Activated T-cell treated with anti-CD3 and anti-CD28 coated beads for 24 hours (primary cell): ENCODE results near the gene SRBD1.
A peak's percentile ranks its signal among the peaks of the same experiment; 100 is the strongest.

ENCODE experiments used
- DNase-seq: peaks from one replicate; pipeline ENCODE4 v3.0.0-alpha.2; 2020; ENCODE audit warnings: low read depth

Gene SRBD1

DNA sequence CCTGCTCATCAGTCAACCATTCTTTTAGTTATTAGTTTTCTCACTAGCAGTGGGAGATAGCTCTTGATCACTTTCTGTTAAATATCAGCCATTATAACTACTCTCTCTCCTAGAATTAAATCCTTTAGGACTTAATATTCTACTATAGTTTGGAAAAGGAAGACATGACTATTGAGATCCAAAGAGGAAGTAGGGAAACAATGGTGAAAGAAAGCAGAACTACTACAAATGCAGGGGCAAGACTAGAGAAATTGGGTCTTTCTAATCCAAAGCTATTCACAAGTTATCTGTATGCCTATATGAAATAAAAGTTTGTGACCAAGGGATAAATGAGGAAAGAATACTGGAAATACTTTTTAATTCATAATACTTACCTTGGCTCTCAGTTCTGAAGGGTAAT, 65.1 kb downstream of the SRBD1 start:
- no peak for DNase-seq

DNA sequence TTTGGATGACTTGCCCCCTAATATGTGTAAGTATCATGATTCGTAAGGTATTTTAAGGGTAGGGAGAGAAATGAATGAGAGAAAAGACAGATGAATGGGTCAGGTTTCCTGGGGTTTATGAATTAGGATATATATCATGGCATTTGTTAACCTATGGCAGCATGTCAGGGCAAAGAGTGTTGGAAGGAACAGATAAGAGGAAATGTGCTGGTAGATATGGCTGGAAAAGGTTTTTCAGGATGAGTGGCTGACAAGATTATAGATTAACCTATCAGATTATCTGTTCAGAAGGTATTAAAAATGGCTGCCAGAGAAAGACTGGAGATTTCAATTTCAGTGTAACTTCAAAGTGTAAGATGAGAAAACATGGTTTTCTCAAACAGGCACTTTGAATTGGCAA, 67.8 kb downstream of the SRBD1 start:
- DNase-seq: no peak

DNA sequence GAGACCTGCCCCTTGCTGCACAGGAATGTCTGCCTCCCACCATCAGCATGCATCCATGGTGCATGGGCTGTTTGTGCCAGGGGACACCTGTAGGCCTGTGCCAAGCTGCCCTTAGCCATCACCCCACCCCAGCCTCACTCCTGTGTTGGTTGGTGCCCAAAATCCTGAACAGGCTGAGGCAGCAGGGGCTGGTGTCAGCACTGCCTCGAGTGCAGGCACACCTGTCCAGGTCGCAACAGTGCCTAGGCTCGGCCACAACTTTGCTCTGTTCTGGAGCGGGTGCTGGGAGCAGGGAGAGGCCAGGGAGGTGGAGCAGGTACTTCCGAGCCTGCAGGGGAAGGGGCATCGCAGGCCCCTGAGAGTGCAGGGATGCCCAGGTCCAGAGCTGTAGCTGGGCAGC, 69.1 kb downstream of the SRBD1 start:
- DNase-seq: no peak

- no peak for DNase-seq
Measured at GRCh38 chr2:45541450-45541849, 69.6 kb downstream of the SRBD1 start.

GRCh38 chr2:45540942-45541341, 70.1 kb downstream of the SRBD1 start:
- no peak for DNase-seq

DNA sequence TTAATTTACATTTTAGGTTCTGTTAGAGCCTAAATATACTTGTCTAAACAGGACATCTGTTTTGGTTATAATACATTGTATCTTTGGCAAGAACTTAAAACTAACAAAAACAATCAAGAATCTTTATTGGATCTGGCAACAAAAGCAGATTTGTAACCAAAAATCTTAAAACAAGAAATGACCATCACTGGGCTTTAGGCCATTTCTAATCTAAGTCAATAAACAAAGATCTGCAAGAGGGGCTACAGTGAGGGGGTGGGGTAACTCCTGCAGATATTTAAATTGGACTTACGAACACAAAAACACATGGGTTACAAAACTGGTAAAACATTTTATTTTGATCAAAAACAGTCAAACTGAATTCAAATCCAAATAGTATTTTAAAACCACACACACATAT, 77.3 kb downstream of the SRBD1 start:
- DNase-seq: no peak

DNA sequence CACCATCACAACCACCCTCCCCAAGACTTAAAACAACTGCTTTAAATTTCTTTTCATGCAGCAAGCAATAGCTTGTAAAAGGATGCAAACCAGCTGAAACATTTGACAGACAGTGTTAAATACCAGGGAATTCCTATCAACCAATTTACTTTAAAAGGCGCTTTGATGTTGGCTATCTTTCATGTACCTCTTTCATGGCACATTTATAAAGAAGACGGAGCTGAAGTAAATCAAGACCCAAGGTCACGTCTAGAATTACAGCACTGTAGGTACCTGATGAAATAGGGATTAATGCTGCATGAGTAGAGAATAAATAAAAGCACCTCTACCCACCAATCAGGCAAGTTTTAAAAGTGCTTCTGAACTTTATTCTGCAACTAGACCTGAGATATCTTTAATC, 78.9 kb downstream of the SRBD1 start:
- DNase-seq: no peak

DNA sequence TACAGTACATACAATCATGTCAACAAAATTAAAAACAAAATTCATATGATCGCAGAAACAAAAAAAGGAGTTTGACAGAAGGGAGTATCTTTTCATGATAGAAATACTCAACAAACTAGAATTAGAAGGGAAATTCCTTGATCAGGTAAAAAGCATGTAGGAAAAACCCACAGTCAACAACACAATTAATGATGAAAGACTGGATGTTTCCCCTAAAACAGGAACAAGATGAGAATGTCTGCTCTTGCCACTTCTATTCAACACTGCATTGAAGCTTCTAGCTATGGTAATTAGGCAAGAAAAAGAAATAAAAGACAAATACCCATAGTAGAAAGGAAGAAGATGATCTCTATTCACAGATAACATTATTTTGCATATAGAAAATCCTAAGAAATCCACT, 87.1 kb downstream of the SRBD1 start:
- no peak for DNase-seq

DNA sequence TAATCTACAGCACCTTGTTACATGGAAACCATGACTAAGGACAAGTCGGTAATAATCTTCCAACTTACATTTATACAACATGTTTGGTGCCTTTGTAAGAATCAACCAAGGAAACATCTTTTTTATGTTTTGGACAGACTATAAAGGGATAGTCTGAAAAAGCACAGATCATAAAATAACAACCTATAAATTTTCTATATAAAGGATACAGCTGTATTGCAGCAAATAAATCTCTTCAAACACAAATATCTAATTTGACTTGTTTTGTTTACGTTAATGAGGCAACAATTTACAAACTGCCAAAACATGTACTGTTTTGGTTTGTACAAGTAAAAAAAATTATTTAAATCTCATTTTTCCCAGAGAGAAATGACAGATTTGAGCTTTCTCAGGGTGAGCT, 92.5 kb downstream of the SRBD1 start:
- DNase-seq: no peak

DNA sequence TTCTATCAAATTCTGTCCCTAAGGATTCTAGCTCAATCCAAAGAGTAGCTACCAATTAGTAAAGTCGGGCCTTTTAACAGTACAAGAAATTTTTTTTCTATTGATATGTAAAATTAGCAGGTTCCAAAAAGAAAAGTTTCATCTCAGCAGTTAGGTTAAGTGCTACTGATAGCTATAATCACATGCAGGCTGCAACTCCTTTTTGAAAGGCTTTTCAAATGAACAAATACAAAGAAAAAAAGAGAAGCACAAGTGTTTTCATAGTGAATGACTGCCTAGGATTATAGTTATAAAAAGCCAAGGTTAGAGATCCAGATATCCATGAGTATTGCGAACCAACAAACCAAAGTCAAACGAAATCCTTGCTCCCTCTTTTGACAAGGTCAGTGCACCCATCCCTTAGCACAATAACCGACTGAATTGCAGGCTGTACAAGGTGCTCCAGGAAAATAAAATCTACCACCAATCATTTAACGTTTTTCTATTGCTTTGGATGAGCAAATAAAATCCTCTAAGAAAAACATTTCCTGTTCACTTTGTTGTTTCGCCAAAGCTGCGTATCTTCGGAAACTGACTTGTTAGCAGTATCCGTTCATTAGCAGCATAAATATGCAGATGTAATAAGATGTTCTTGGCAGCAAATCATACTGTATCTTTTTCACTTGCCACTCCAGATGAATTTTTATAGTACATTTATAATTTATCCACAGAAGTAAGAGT, 100.2 kb downstream of the SRBD1 start:
- DNase-seq: no peak

DNA sequence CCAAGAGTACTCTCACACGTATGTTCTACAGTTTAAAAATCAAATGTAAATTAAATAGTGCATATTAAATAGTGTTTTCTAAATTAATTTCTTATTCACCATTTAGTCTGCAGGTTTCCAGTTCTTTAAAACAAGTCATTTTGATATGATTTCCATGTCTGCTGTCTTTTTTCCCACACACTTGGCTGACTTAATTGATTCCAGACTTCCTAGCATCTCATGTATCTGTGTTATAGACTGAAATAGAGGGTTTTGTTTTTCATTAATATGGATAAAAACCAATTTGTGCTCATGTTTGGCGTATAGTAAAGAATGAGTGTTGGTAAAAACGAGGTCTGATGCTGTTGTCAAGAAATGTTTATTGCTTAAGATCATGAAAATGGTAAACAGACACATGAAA, 104.3 kb downstream of the SRBD1 start:
- DNase-seq: no peak

DNA sequence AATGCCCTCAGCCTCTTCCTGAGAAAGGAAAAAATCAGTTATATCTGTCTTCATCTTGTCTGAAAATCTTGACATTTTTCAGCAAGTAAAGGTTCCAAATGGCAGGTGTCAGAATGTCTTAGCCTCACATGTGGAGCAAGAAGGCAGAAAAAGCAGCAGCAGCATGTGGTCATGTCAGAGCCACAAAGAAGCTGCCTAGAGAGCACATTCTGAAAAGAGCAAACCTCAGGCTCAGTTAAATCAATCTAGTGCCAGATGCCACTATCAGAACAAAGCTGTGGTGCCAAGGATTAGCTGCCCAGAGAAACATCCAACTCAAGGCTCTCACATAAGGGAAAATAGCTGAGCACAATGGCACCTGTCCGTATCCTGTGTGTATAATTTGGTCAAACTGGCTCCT, 105.9 kb downstream of the SRBD1 start:
- DNase-seq: no peak

- no peak for DNase-seq
Measured at GRCh38 chr2:45498661-45499550, 112.2 kb downstream of the SRBD1 start.

GRCh38 chr2:45497355-45497754, 113.7 kb downstream of the SRBD1 start:
- DNase-seq: peak; percentile 37

GRCh38 chr2:45496869-45497268, 114.2 kb downstream of the SRBD1 start:
- DNase-seq: no peak

DNA sequence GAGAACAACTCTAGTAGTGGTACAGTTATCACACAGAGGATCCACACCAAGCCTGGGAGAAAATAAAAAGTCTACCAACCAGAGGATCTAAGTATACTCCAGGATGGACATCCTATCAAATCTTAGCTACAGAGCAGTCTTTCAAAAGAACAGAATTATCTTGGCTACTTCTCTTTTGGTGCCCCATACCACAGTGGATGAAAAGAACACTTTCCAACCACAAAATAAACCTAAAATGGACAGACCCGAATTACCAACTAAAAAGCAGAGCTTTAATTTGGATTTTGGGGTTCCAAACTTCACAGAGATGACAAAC, 116.1 kb downstream of the SRBD1 start:
- no peak for DNase-seq

DNA sequence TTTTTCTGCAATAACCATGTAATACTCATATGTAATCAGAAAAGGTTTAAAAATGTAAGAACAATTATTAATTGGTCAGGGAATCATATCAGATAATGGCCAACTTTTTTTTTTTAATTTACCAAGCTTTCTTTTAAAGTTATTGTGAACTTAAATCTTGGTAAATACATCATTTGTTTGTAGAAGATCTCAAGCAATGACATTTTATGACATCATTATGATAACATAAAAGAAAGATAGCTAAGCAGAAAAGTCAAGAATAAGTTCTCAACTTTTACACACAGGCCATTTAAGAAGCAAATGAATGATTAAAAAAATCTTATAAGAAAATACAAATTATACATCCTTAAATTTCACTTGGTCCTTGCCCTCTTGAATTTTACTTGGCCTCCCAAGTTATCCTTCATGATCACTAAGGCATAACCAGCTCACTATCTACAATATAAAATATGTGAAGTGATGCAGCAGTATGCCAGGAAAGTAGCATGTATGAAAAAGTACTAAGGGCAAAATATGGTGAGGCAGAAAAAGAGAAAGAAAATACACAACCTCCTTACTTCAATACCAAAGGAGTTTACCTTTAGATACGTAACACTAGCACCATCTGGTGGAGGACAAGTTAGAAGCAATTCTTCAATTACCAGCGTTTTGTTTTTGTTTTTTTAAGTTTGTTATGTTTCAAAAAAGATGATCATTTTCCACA, 116.6 kb downstream of the SRBD1 start:
- no peak for DNase-seq

DNA sequence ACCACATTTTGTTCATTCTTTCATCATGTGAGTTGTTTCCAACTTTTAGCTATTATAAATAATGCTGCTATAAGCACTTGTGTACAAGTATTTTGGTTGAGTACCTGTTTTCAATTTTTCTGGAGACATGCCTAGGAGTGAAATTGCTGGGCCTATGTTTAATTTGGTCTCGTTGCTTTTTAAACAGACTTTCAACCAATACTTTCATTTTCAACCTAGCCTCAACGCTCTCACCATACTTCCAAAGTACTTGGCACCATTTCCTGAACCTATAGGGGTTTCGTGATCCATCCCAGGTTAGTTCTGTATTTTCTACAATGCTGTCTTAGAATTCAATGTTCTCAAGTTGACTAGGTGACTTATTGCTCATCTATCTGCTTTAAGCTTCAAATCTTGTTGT, 126.1 kb downstream of the SRBD1 start:
- no peak for DNase-seq

DNA sequence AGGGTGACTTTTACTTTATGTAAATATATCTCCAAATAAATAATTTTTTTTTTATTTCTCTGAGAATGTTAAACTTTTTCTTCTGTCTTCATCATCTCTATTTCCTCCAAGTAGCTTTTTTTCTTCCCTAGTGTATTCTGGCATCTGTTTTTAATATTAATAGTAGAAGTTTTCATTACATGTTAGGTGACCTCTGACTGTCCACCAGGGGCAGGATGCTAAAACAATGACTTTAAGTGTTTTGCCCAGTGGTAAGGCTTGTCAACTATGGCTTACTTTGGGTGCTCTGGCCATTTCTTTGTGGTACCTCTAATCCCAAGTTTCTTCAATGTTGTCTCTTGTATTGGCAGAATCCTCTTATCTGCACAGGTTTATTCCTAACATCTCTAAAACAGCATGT, 127.1 kb downstream of the SRBD1 start:
- DNase-seq: no peak

DNA sequence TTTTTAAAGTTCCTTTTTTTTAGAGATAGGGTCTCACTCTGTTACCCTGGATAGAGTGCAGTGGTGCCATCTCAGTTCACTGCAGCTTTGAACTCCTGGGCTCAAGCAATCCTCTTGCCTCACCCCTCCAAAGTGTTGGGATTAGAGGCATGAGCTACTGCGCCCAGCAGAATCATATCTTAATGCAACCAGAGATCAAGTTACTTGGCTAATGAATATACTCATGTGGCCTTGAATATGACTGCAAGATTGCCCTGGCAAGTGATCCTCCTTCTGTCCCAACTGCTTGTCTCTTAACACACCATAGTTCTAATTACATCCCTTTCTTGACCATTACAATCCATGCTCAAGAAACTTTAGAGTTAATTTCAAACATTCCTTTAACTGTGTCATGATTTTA, 133.5 kb downstream of the SRBD1 start:
- DNase-seq: no peak

DNA sequence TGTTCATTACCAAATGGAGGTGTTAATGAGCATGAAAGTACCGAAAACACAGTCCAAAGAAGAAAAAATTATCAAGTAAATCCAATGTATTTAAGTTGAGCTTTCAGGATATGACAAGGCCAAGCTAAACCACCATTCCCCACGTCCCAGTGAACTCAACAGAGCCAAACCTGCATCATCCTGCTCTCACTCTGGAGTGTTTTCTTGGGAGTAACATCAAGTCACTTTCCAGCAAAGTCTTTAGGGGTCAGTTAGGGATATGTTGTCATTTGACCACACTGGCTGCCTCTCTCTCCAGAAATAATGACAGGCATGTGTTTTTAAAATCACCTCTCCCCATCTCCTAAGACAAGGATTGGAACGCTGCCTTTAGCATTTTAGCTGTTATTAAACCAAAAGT, 140.5 kb downstream of the SRBD1 start:
- no peak for DNase-seq

DNA sequence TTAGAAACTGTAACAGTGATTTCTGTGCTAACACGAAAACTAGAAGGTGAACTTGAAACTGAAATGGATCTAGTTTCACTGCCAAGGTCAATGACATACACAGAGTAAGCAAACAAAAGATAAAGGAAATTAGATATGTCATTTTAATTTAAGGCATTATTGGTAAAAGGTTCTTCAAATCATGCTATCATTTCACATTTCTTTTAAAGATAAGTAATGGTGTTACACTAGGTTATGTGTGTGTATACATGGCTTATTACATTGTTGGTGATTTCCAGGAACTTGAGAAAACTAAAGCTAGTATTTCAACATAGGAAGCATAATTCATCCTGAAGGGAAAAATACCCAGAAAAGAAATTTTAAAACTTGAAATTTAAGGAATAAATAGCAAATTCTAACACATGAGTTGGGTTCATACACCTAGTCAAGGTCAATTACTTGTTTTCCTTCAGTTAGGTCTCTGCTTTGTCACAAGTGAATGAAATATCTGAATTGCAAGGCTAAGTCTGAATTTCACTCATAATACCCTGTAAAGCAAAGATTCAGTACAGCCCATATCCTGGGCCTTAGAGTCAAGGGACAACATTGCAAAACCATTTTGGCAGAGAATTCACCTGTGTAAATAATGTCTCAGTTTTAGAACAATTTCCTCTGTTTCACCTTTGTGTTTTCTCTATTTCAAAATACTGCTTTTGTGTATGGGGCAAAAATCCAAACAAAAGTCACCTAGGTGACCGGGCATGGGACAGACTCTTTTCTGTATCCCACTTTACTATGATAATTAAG, 141.6 kb downstream of the SRBD1 start:
- no peak for DNase-seq
